Retinal pigment epithelial cell (primary cell): ENCODE data around the gene FRMD8.

Source experiments
- DNase-seq: peaks from one replicate; pipeline ENCODE4 v3.0.0-alpha.2; 2010; ENCODE audit warnings: low read depth
- H3K4me3 ChIP-seq: 2 replicates; pipeline ENCODE4 v1.5.1; 2011; ENCODE audit warnings: mild to moderate bottlenecking, low read length, control low read depth, moderate library complexity
- CTCF ChIP-seq: conservative IDR thresholded peaks from 2 replicates; pipeline ENCODE4 v1.5.1; 2011; ENCODE audit warnings: low read depth, low read length, control low read depth, inconsistent platforms

FRMD8 gene

GRCh38 chr11:65376138-65376713, 10.2 kb upstream of the FRMD8 start:
- no peak for DNase-seq
- TF ChIP-seq CTCF = no peak
- H3K4me3 ChIP-seq = no peak overlapping the region

- no peak for DNase-seq
- no peak for TF ChIP-seq CTCF
- H3K4me3 ChIP-seq = no peak overlapping the region
Observed at GRCh38 chr11:65377036-65377435, 9.4 kb upstream of the FRMD8 start.

- no peak for DNase-seq
- H3K4me3 ChIP-seq = no peak overlapping the region
- TF ChIP-seq CTCF = no peak
Observed at GRCh38 chr11:65377777-65378176, 8.7 kb upstream of the FRMD8 start.

GRCh38 chr11:65378208-65378927, 8.1 kb upstream of the FRMD8 start:
- no peak overlapping the region for H3K4me3 ChIP-seq
- TF ChIP-seq CTCF = no peak
- DNase-seq = no peak

- TF ChIP-seq CTCF = no peak
- H3K4me3 ChIP-seq = no peak overlapping the region
- no peak for DNase-seq
Observed at GRCh38 chr11:65378928-65379638, 7.4 kb upstream of the FRMD8 start.

GRCh38 chr11:65379698-65380459, 6.6 kb upstream of the FRMD8 start:
- no peak overlapping the region for H3K4me3 ChIP-seq
- TF ChIP-seq CTCF = no peak
- no peak for DNase-seq
